ENCODE data around the gene GATA1. TPM values are rescaled to one million over a fixed set of nuclear protein-coding genes. Genes with fewer than 3 reads are reported as not detected.

The GATA1 gene
- polyA plus RNA-seq, 1 of the 3 experiments (the other 2 are of a cell fraction): not detected

DNA sequence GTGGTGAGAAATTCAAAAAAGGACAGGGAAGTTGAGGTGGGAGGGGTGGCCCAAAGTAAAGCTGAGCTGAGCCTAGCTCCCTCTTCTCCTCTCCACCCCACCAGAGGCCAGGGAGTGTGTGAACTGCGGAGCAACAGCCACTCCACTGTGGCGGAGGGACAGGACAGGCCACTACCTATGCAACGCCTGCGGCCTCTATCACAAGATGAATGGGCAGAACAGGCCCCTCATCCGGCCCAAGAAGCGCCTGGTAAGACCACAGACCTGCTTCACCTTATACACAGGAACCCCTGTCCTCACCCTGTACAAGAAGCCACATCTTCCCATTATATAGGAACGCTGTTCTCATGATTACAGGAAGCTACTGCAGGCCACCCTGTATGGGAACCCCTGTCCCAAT is 5.8 kb downstream of the GATA1 start:
- H4K20me1 ChIP-seq (ENCODE audit: insufficient read depth): no peaks in the 10 kb centered on the region
- POLR2A ChIA-PET: no interaction called here
- H2AFZ ChIP-seq (ENCODE audit: low read depth): no peak overlapping the region
- no peak for DNase-seq
- no peaks in the 10 kb centered on the region for H3K9me3 ChIP-seq
- no peaks in the 10 kb centered on the region for H3K9me2 ChIP-seq
- H3K4me3 ChIP-seq (ENCODE audit: low read depth in 2 of 2, low read length in 1 of 2): no peak overlapping the region
- TF ChIP-seq SIN3A (IDR thresholded peaks at IDR 0.05; ENCODE audit: borderline replicate concordance, low read depth, low read length) (no peak), RXRA (IDR thresholded peaks at IDR 0.05; ENCODE audit: borderline replicate concordance, low read depth) (no peak), ELF1 (IDR thresholded peaks at IDR 0.05) (no peak), RAD21 (IDR thresholded peaks at IDR 0.05; ENCODE audit: low read length) (no peak), MXI1 (IDR thresholded peaks at IDR 0.05; ENCODE audit: low read depth, low read length) (no peak), PBX3 (IDR thresholded peaks at IDR 0.05) (no peak), TEAD4 (IDR thresholded peaks at IDR 0.05; ENCODE audit: borderline replicate concordance, insufficient read depth) (no peak), SMC3 (IDR thresholded peaks at IDR 0.05; ENCODE audit: low read depth, low read length) (no peak), POLR2AphosphoS5 (IDR thresholded peaks at IDR 0.05; ENCODE audit: low read depth, low read length) (no peak), EZH2phosphoT487 (IDR thresholded peaks at IDR 0.05; ENCODE audit: borderline replicate concordance, low read depth) (no peak), NFIC (IDR thresholded peaks at IDR 0.05; ENCODE audit: borderline replicate concordance) (no peak), RFX5 (IDR thresholded peaks at IDR 0.05; ENCODE audit: low read length) (no peak), MAX (IDR thresholded peaks at IDR 0.05; ENCODE audit: low read depth) (no peak), IRF3 (IDR thresholded peaks at IDR 0.05; ENCODE audit: low read depth, low read length) (no peak), GATA2 (CRISPR knock-in tag; IDR thresholded peaks at IDR 0.05) (no peak), MEF2A (IDR thresholded peaks at IDR 0.05; ENCODE audit: borderline replicate concordance, low read depth) (no peak)
- TF ChIP-seq, protein P1, sequence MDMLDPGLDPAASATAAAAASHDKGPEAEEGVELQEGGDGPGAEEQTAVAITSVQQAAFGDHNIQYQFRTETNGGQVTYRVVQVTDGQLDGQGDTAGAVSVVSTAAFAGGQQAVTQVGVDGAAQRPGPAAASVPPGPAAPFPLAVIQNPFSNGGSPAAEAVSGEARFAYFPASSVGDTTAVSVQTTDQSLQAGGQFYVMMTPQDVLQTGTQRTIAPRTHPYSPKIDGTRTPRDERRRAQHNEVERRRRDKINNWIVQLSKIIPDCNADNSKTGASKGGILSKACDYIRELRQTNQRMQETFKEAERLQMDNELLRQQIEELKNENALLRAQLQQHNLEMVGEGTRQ (IDR thresholded peaks at IDR 0.05; ENCODE audit: borderline replicate concordance, low read depth, low read length): no peak
- no peak overlapping the region for H3K9ac ChIP-seq
- H3K27me3 ChIP-seq (ENCODE audit: insufficient read depth): peaks cover 23% of the 10 kb centered on the region; the same call in 1 of the 2 replicates
- H3K79me2 ChIP-seq (ENCODE audit: insufficient read depth): no peaks in the 10 kb centered on the region
- H3K4me2 ChIP-seq: no peak overlapping the region
- no CpG with 5 or more reads among the region's 7 CpGs for WGBS (ENCODE audit: low lambda C conversion rate)
- CTCF ChIA-PET: no interaction called here
- H3K27ac ChIP-seq (ENCODE audit: low read depth in 2 of 2, low read length in 1 of 2): no peak overlapping the region
- no peaks in the 10 kb centered on the region for H3F3A ChIP-seq (replicated peaks; ENCODE audit: insufficient read depth)
- H3K4me1 ChIP-seq (ENCODE audit: control insufficient read depth in 1 of 2, insufficient read depth in 2 of 2, low read depth in 1 of 2, low read length in 1 of 2): no peaks in the 10 kb centered on the region
- no peaks in the 10 kb centered on the region for H3K36me3 ChIP-seq (replicated peaks in 1 of 2; ENCODE audit: control insufficient read depth in 1 of 2, insufficient read depth in 2 of 2, low read length in 1 of 2)
